ENCODE data around the gene IQGAP1.
A peak's percentile ranks its signal among the peaks of the same experiment; 100 is the strongest.
"Not testable (repeated sequence)": the region's sequence is repeated elsewhere in the genome, so short reads cannot be mapped to it uniquely, and the experiment has no call there.

Gene IQGAP1

GRCh38 chr15:90520365-90520764 lies 132.3 kb downstream of the IQGAP1 start:
- TF ChIP-seq CTCF (IDR thresholded peaks at IDR 0.05; ENCODE audit: low read depth, low read length, missing control alignments): no peak
- DNase-seq (ENCODE audit: low read depth): no peak
- H3K4me3 ChIP-seq (ENCODE audit: low read depth, low read length): no peak overlapping the region
- in situ Hi-C loops (cut with HindIII; ENCODE audit: low sequenced_read_pairs): no loop called here

GRCh38 chr15:90523373-90523772 lies 135.3 kb downstream of the IQGAP1 start:
- no peak for TF ChIP-seq CTCF (IDR thresholded peaks at IDR 0.05; ENCODE audit: low read depth, low read length, missing control alignments)
- no peak for DNase-seq (ENCODE audit: low read depth)
- in situ Hi-C loops (cut with HindIII; ENCODE audit: low sequenced_read_pairs): no loop called here
- no peak overlapping the region for H3K4me3 ChIP-seq (ENCODE audit: low read depth, low read length)

GRCh38 chr15:90524018-90524803 lies 136.2 kb downstream of the IQGAP1 start:
- in situ Hi-C loops (cut with HindIII; ENCODE audit: low sequenced_read_pairs); H3K4me3 ChIP-seq (ENCODE audit: low read depth, low read length); DNase-seq (ENCODE audit: low read depth): not testable (repeated sequence)

GRCh38 chr15:90529011-90529370 lies 140.9 kb downstream of the IQGAP1 start:
- DNase-seq (ENCODE audit: low read depth): no peak
- H3K4me3 ChIP-seq (ENCODE audit: low read depth, low read length): no peak overlapping the region
- in situ Hi-C loops (cut with HindIII; ENCODE audit: low sequenced_read_pairs): no loop called here
- TF ChIP-seq CTCF (IDR thresholded peaks at IDR 0.05; ENCODE audit: low read depth, low read length, missing control alignments): no peak

- no peak for DNase-seq (ENCODE audit: low read depth)
- TF ChIP-seq CTCF (IDR thresholded peaks at IDR 0.05; ENCODE audit: low read depth, low read length, missing control alignments): peak; percentile 9
- H3K4me3 ChIP-seq (ENCODE audit: low read depth, low read length): peak within 1 kb of the TSS; percentile 58
- in situ Hi-C loops (cut with HindIII; ENCODE audit: low sequenced_read_pairs): no loop called here
Observed at GRCh38 chr15:90529371-90530249, 141.6 kb downstream of the IQGAP1 start, which contains the start of gene CRTC3. Gene CRTC3 (plus strand): TSS chr15:90529923. CDS start chr15:90530072, 149 bp downstream.

- in situ Hi-C loops (cut with HindIII; ENCODE audit: low sequenced_read_pairs): no loop called here
- no peak for TF ChIP-seq CTCF (IDR thresholded peaks at IDR 0.05; ENCODE audit: low read depth, low read length, missing control alignments)
- DNase-seq (ENCODE audit: low read depth): no peak
- peak overlapping the region; percentile 58 for H3K4me3 ChIP-seq (ENCODE audit: low read depth, low read length)
Observed at GRCh38 chr15:90530250-90531051, 142.4 kb downstream of the IQGAP1 start.

Data from astrocyte of the cerebellum (primary cell).